Stimulated activated CD4-positive, alpha-beta T cell treated with anti-CD3 and anti-CD28 coated beads, TNF-alpha, amount 100 ng/mL, for 24 hours (primary cell): ENCODE measurements around the gene FUBP1.
"Not testable (repeated sequence)": the region's sequence is repeated elsewhere in the genome, so short reads cannot be mapped to it uniquely, and the experiment has no call there.

ENCODE experiments used
- DNase-seq, 3 experiments: peaks; one replicate each; pipeline ENCODE4 v3.0.0-alpha.2; 2020; ENCODE audit warnings: low read depth in 3 of 3

FUBP1 gene, protein sequence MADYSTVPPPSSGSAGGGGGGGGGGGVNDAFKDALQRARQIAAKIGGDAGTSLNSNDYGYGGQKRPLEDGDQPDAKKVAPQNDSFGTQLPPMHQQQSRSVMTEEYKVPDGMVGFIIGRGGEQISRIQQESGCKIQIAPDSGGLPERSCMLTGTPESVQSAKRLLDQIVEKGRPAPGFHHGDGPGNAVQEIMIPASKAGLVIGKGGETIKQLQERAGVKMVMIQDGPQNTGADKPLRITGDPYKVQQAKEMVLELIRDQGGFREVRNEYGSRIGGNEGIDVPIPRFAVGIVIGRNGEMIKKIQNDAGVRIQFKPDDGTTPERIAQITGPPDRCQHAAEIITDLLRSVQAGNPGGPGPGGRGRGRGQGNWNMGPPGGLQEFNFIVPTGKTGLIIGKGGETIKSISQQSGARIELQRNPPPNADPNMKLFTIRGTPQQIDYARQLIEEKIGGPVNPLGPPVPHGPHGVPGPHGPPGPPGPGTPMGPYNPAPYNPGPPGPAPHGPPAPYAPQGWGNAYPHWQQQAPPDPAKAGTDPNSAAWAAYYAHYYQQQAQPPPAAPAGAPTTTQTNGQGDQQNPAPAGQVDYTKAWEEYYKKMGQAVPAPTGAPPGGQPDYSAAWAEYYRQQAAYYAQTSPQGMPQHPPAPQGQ

DNA sequence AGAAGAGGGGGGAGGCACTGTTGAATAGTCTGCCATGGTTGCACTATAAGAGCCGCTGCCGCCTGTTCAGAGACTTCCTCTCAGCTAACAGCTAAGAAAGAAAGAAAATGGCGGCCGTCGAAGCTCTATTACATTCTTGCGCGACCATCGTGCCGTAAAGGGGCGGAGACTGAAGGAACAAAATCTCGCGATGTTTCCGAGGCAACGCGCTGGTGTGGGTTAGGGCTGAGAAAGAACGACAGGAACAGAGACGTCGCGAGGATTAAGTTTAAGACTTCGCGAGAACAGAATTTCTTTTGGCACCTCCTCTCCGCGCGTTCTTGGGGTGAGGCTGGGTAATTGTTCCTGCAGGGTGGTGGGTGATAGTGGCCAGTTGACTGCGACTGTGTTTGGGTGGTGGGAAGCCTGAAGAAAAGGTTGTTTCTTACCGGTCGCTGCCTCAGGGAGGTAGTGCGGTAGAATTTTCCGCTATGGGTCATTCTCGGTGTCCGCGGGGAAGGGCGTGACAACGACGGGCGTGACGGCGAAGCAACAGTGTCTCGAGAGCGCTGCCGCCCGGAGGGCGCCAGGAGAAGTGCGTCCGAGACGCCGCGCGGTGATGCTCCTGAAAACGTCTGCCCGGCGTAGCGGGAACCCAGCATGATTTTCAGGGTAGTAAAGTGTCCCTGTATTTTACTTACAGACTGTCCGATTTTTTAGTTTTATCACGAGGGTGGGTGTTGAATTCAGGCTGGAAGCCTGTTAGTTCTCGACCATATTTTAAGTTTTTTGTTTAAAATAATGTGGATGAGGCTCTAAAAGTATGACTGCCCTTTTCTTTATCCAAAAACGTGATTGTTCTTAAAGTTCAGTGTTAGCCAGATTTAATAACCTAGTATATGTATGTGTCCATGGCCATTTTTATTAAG lies at the start of gene FUBP1:
TSS of gene FUBP1 (minus strand) at position 104 of the 908 bp plus-strand sequence. CDS start at position 36, 68 bp downstream.
- peak; percentile 87 to 95 (median 91) for DNase-seq

DNA sequence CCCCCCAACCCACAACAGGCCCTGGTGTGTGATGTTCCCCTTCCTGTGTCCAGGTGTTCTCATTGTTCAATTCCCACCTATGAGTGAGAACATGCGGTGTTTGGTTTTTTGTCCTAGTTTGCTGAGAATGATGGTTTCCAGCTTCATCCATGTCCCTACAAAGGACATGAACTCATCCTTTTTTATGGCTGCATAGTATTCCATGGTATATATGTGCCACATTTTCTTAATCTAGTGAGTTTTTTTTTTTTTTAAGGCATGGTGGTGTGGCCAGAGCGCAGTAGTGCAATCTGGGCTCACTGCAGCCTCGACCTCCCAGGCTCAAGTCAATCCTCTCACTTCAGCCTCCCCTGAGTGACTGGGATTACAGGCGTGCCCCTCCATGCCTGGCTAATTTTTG lies 42.3 kb upstream of the FUBP1 start:
- not testable (repeated sequence) for DNase-seq

DNA sequence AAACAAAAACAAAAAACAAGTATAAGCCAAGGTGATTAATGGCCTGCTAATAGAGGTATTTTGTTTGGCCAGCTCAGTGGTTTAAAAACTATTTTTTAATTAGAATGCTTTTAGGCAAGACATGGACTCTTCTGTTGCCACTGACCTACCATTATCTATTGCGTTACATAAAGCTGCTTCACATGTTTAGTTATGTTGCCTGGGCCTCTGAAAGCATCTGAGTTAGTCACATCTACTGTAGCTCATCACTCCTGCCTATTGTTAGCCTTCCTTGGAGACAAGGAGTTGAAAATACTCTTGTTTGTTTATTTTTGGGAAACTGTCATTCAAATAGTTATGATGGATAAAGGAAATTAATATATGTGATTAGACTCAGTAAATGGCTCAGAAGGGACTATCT lies 40.2 kb upstream of the FUBP1 start:
- no peak for DNase-seq

DNA sequence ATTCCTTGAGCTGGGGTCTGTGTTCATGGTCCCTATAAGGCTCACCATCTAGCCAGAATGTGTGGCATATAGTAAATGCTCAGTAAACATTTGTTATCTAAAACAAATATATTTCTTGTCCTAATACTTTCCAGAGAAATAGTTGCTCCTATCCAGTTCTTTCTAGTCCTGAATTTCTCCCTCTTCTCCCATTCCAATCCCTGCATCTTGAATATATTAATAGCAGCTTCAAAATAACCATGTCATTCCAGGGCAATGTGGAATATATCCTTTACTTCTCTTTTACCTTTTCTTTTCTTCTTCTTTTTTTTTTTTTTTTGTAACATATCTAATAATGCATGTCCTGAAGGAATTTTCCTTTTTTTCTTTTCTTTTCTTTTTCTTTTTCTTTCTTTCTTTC lies 36.3 kb upstream of the FUBP1 start:
- no peak for DNase-seq

DNA sequence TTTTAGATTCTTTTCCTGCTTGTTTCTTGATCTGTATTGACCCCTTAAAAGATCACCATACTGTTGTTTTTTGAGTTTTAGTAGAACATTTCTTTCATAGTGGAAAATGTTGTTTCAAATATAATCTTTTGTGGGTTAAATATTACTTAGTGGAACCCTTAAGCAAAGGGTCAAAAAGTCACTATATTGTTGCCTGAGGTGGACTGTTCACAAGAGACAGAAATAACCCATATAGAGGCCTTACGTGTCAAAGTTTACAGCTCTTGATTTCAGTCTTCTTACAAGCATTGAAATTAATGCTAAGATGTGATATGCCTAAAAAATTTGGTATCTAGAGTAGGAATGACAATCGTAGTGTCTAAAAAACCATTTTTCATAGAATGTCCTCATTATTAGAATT lies 32.2 kb upstream of the FUBP1 start:
- no peak for DNase-seq

DNA sequence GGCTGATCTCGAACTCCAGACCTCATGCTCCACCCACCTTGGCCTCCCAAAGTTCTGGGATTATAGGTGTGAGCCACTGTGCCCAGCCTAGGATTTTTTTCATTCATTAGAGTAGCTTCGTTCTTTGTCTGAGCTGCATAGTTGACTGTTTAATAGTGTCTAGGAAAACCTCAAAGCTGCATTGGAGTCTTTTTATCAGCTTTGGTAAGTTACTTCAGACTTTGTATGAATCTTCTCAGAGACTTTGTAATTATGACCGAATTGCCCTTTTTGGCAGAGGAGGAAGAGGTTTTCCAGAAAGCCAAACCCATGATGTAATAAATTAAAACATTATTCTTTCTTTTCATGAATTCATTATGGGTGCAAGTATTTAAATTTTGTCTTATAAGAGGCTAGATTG lies 31.0 kb upstream of the FUBP1 start:
- DNase-seq, result no peak

DNA sequence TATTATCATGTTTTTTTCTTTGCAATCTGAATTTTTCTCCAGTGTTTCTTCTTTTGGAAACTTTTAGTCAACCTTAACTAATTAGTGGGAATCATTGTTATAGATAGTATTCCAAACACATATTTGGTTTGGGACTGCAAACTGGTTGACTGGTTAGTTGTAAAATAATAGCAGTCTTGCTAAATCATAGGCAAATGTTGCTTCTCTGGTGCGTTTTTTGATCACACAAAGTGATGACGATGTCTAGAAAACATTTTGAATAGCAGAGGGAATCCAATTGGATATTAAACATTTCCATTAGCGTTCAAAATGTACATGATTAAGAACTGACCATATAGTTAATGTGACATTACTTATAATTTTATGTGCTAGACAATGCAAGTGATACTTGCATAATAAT lies 30.4 kb upstream of the FUBP1 start:
- no peak for DNase-seq

DNA sequence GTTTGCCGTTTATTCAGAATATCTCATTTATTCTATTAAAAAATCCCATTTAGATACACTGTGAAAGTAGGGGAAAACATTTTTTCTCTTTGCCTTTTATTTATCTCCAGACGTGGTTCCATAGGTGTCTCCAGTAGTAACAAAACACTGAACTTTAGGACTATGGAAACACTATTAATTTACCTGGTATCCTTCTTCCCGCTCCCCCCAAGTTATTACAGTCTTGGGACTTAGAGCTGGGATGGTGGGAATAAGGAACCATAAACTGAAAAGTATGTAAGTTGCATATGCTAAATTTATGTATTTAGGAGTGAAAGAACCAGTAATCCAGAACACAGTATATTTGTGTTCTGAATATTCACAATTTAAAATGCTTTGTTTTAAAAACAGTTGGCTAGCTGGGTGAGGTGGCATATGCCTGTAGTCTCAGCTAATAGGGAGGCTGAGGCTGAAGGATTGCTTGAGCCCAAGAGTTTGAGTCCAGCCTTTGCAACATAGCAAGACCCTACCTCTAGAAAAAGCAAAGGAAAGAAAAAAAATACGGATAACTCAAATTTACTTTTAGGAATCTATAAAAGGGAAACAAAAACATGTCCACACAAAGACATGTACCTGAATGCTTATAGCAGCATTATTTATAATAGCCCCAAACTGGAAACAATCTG lies 28.9 kb upstream of the FUBP1 start:
- DNase-seq, result no peak

DNA sequence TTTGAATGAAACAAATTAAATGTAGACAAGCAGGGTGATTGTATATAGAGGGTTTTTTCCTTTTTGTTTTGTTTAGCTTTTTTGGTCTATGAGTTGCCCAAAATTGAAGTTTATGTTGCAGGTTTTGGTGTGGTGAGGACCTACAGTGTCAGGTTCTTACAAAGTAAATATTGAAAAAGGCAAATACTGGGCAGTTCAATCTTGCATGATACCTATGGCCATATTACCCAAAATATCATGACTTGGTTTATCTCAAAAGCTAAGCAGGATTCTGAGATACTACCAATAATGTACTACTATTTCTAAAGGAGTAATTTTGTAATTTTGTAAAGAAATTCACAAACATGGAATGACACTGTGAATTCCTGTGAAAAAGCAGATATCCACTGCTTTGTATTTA lies 27.6 kb upstream of the FUBP1 start:
- no peak for DNase-seq

DNA sequence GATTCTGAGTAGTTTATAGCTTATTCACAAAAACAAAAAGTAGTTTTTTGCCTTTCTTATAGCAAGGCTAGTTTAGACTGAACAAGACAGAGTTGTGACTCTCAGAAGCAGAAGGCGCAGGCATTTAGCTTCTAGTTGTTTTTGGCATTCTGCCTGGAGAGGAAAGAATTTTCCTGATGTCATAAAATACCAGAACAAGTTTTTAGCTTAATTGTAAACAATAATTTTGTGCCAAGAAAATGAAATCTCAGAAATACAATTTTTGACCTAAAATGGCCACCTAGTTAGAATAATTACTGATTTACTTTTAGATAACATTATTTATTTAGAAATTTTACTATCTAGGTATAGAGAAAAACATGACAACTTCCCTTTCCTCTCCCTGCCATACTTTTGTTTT lies 26.9 kb upstream of the FUBP1 start:
- DNase-seq, result no peak

DNA sequence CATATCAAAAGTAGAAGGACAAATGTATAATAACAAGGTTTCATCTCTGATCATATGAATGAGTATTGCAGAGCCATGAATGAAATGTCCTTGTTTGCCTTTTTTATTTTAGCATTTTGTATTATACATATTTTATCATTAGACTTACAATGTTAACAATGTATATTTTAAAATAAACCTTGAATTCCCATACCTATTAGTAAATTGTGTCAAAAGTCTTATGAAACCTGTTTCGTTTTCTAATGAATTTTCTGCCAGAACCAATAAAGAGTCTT lies 26.5 kb upstream of the FUBP1 start:
- DNase-seq, result no peak

DNA sequence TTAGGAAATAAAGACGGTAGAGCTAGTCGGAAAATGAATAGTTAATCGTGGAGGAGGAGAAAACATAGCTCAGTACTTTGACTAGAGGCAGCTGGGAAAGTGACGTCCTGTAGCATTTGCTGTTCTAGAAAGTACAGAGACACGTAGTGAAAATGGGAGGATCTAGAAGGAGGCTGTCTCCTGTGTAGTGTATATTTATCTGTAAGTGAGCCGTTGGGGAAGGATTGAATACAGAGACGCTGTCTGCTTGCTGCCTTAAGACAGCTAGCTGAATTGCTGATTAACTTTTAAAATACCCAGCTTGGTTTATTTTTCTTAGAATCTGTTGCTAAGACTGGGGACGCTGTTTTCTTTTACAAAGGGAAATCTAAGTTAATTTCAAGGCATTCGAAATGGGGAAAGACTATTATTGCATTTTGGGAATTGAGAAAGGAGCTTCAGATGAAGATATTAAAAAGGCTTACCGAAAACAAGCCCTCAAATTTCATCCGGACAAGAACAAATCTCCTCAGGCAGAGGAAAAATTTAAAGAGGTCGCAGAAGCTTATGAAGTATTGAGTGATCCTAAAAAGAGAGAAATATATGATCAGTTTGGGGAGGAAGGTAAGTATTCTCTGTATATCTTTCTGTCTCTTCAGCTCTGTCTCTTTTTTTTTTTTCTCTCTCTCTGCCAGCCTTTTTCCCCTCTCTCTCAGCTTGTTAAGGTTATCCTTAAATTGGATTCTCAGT lies 26.0 kb upstream of the FUBP1 start, which contains the start of gene DNAJB4:
TSS of gene DNAJB4 (plus strand) at position 221 of the 729 bp plus-strand sequence. CDS start at position 393, 172 bp downstream.
- DNase-seq, result peak; percentile 20 to 52 (median 21)

DNA sequence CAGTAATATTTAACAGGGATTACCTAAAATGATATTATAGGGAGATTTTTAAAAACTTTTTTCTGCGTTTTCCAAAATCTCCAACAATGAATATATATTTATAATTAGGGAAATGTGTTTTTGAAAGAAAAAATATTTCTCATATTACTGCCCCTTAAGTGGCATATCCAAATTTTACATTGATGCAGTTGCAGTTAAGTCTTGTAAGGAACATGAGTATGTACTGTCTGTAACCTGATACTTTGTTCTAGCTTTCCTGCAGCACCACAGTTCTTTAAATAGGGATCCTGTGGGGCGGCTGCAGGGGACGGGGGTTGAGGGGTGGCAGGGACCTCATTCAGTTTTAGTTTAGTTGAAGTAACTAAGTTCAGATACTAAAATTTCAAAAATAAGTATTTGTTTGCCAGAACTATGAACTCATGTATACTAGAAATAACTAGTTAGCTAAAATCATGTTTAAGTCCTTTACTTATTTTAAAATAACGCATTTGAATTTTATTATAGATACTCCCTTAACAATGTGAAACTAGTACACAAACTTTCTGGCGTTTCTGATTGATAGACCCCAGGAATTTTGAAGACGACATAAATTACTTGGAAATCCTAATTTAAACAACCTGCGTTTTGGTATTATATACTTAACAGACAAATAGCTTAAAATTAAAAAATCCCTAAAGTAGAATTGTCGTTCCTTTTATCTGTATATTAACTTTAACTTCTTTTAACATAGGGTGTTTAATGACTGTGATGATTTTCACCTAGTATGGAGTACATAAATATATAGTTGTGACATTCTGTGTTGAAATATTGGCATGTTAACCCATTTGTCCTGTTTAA lies 25.2 kb upstream of the FUBP1 start:
- peak in 2 of 3 experiments; percentile 31 to 34 for DNase-seq

DNA sequence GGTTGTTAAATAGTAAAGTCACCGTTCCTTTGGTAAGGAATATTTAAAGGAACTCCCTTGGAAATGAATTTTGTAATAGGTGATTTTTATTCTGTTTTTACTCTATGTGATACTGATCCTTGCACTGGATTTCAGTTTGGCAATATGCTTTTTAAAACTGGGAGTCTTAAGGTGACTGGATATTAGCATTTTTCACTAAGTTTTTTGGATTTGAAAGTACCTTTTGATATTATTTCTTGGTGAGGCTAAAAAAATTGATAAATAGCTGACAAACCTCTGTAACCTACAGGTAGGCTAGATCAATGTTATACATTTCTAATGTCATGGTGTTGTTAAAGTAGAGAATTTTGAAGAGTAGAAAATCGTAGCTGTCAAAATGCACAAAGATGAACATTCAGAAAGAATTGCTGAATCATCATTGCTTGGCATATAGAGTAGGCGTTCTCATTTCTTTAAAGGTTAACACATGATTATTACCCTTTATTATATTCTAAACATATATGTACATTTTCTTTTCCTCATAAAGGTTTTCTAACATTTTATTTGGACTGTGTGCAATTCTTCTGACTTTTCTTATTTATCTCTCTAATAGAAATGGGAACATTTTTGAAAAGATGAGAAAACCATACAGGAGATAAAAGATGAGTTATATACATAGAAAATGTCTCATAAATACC lies 24.3 kb upstream of the FUBP1 start:
- DNase-seq, result no peak

DNA sequence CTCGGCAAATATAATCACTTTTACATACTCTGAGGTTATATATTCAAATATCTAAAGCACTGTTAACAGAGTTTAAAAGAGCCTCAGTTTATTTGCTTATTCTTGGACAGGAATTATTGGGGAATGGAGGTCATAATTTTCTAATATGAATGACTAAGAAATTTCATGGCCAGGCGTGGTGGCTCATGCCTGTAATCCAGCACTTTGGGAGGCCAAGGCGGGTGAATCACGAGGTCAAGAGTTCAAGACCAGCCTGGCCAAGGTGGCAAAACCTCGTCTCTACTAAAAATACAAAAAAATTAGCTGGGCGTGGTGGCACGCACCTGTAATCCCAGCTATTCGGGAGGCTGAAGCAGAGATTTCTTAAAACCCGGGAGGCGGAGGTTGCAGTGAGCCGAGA lies 21.7 kb upstream of the FUBP1 start:
- not testable (repeated sequence) for DNase-seq

DNA sequence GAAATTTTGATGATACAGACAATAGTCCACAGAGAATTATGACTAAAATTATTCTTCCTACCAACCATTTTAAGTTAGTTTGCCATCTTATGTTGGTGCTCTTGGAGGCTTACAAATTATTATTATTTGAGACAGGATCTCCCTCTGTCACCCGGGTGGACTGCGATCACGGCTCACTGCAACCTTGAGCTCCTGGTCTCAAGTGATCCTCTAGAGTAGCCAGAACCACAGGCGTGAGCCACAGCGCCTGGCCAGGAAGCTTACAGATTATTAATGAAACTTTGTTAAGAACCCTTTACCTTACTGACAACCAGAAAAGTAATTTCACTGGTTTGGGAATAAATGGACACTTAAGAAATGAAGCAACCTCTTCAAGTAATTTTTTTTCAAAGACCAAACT lies 17.9 kb upstream of the FUBP1 start:
- no peak for DNase-seq

DNA sequence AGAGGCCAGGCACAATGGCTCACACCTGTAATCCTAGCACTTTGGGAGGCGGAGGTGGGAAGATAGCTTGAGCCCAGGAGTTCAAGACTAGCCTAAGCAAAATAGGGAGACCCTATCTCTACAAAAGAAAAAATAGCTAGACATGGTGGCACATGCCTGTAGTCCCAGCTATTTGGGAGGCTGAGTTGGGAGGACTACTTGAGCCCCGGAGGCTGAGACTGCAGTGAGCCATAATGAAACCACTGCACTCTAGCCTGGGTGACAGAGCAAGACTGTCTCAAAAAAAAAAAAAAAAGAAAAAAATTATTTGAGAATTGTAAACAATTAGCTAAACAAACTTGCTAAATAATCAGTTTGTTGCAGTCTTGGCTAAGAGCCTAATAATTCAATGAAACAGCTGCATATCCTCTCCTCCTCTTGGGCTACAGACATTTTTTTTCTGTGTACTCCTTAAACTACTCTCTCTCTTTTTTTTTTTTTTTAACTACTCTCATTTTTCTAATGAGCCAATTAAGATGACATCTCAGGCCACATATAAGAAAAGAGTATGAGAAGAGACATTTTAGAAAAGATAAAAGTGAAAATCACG lies 15.3 kb upstream of the FUBP1 start:
- no peak for DNase-seq

DNA sequence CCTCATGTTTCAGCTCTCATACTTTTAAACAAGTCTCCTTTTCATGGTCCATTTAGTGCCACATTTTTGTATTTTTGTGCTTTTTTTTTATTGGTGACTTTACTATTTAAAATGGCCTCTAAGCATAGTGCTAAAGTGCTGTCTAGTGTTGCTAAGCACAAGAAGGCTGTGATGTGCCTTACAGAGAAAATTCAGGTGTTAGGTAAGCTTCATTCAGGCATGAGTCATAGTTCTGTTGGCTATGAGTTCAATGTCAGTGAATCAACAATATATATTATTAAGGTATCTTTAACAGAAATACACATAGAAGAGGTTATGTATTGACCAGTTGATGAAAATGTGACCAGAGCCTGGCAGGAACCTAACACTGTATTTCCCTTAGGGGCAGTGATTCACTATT lies 12.8 kb upstream of the FUBP1 start:
- no peak for DNase-seq

DNA sequence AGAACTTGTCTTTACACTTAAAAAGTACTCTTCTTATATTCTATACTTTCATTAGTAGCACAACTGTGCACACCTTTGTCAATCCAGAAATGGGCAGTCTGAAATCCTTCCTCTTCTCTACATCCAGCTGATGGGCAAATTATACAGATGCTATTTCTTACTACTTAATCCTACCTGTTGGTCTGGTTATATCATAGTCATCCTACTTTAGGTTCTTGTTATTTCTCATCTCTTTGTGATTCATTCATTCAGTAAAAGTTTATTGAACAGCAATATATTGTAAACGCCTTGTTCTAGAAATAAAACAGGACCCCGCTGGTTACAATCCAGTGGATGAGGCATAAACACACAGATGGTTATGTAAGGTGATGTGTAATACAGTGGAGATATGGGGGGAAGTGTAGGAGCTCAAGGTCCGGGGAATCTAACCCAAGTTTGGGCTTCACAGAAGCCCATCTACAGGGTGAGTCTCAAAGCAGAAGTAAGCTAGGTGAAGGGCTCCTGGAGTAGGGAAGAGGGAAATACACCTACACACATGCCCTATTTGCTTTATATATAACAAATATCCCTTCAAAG lies 11.8 kb upstream of the FUBP1 start:
- no peak for DNase-seq
